ENCODE data around the gene ZBTB17. TPM values are rescaled to one million over a fixed set of nuclear protein-coding genes. Genes with fewer than 3 reads are reported as not detected.

ZBTB17 gene
- total and polyA plus RNA-seq, 10 of the 15 experiments (the other 5 are each of a cell fraction or from before 2014, with no cell fraction given) = 0.87 to 59.4 (median 38.7) TPM

DNA sequence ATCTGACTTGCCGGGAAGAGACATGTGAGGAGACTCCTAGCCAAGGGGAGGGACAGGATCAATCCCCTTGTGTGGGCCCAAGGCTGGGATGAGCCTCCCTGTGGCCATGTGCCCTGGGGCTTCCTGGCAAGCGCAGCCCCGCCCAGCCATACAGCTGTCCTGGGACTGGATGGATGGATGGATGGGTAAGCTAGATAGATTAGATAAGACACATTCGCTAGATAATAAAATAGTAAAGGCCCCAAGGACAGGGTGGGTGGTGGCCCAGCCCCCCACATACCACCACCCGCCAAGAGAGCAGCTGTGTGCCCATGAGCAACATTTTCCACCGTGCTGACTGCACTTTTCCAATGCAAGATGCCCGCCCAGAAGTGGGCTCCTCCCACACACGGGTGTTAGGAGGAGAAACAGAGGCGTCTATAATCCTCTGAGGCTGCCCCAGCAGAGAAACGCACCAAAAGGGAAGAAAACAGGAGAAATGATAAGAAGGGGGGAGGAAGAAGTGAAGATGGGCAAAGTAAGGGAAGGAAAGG, 25.1 kb downstream of the ZBTB17 start:
- ATAC-seq (no peak), FAIRE-seq (no peak), DNase-seq (ENCODE audit: low read depth, low spot score) (no peak)
- Histone ChIP-seq H4K20me1 (ENCODE audit: control insufficient read depth, insufficient read depth) (peaks cover 3% of the 10 kb centered on the region; the same call in 1 of the 2 replicates), H3K9ac (ENCODE audit: control insufficient read depth, insufficient read depth, low read length) (no peak overlapping the region), H2AFZ (ENCODE audit: control insufficient read depth, low read depth, low read length) (no peak overlapping the region), H3K4me2 (ENCODE audit: control insufficient read depth, insufficient read depth) (peak overlapping the region; percentile 69; the same call in 1 of the 2 replicates), H3K79me2 (ENCODE audit: control insufficient read depth, insufficient read depth, low read length) (peaks cover 22% of the 10 kb centered on the region), H3K36me3 (ENCODE audit: control insufficient read depth in 2 of 2, insufficient read depth in 2 of 2, low read length in 1 of 2) (peaks cover 6 to 35% of the 10 kb centered on the region in 2 experiments), H3K4me3 (no peak overlapping the region), H3K9me3 (replicated peaks; ENCODE audit: control insufficient read depth, insufficient read depth, low read length) (no peaks in the 10 kb centered on the region), H3K27me3 (replicated peaks in 1 of 2; ENCODE audit: control insufficient read depth in 2 of 2, insufficient read depth in 2 of 2, low read length in 1 of 2) (no peaks in the 10 kb centered on the region), H3K4me1 (ENCODE audit: control insufficient read depth, insufficient read depth, low read length) (peaks cover 40% of the 10 kb centered on the region), H3K27ac (ENCODE audit: control insufficient read depth, insufficient read depth) (peak overlapping the region; percentile 79)
- intact Hi-C loops (cut with micrococcal nuclease; ENCODE audit: unreplicated experiment) (no loop called here), in situ Hi-C loops (cut with MboI) (no loop called here)
- BruUV-seq (replicated peaks) = no TSS peak
- ChIA-PET CTCF (interaction anchor here (0.6 to 4.7 kb wide), 13 partner anchors 10 to 159 kb away, joined by 3 to 25 read pairs (median 4); partner anchors contain the start of gene ZBTB17), RAD21 (ENCODE audit: unreplicated experiment) (interaction anchor here (0.7 to 5.0 kb wide), 11 partner anchors 9 to 135 kb away, joined by 3 to 34 read pairs (median 6); no protein-coding TSS in a partner anchor), SMC1A (ENCODE audit: uncharacterized antibody, unreplicated experiment) (interaction anchor here (0.7 to 5.6 kb wide), 10 partner anchors 12 to 139 kb away, joined by 3 to 78 read pairs (median 5); partner anchors contain the start of gene ZBTB17), POLR2A (interaction anchor here (0.5 to 4.4 kb wide), 8 partner anchors 9 to 112 kb away, joined by 3 to 47 read pairs (median 4); partner anchors contain the start of genes SPEN and ZBTB17)
- 49% methylated on average over 10 of the region's 10 CpGs for WGBS (ENCODE audit: insufficient coverage, insufficient replicate concordance, low lambda C conversion rate, missing lambda C conversion rate)
- TF ChIP-seq, protein P1, sequence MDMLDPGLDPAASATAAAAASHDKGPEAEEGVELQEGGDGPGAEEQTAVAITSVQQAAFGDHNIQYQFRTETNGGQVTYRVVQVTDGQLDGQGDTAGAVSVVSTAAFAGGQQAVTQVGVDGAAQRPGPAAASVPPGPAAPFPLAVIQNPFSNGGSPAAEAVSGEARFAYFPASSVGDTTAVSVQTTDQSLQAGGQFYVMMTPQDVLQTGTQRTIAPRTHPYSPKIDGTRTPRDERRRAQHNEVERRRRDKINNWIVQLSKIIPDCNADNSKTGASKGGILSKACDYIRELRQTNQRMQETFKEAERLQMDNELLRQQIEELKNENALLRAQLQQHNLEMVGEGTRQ (IDR thresholded peaks at IDR 0.05; ENCODE audit: borderline replicate concordance, low read depth, low read length) = no peak
- TF ChIP-seq CBX5 (IDR thresholded peaks at IDR 0.05; ENCODE audit: low read depth) (no peak), ZBED1 (IDR thresholded peaks at IDR 0.05; ENCODE audit: borderline replicate concordance) (no peak), RFX5 (IDR thresholded peaks at IDR 0.05; ENCODE audit: low read depth, low read length) (no peak), ESRRA (IDR thresholded peaks at IDR 0.05; ENCODE audit: low read length) (no peak), PML (IDR thresholded peaks at IDR 0.05; ENCODE audit: low read length) (no peak), BMI1 (IDR thresholded peaks at IDR 0.05; ENCODE audit: borderline replicate concordance) (no peak), CEBPB (IDR thresholded peaks at IDR 0.05; ENCODE audit: borderline replicate concordance in 1 of 2, low read depth in 2 of 2, low read length in 2 of 2) (no peak), JUNB (IDR thresholded peaks at IDR 0.05) (no peak), IKZF2 (IDR thresholded peaks at IDR 0.05) (no peak), EP300 (IDR thresholded peaks at IDR 0.05; ENCODE audit: borderline replicate concordance in 1 of 2, control insufficient read depth in 1 of 2, low read depth in 2 of 2, low read length in 2 of 2) (no peak), MXI1 (IDR thresholded peaks at IDR 0.05; ENCODE audit: low read depth, low read length) (no peak), NFIC (IDR thresholded peaks at IDR 0.05; ENCODE audit: low read depth, low read length) (no peak), JUND (IDR thresholded peaks at IDR 0.05; ENCODE audit: low read depth, low read length) (no peak), SMAD1 (IDR thresholded peaks at IDR 0.05; ENCODE audit: low read depth, partially characterized antibody) (no peak), BCL11A (IDR thresholded peaks at IDR 0.05; ENCODE audit: low read depth, low read length) (no peak)
